Neural crest cell (in vitro differentiated cells): ENCODE data around the gene GRAP2. TPM values are rescaled to one million over a fixed set of nuclear protein-coding genes. Genes with fewer than 3 reads are reported as not detected.

Experiments used
- DNase-seq: peaks from one replicate; pipeline ENCODE4 v3.0.0; 2021; ENCODE audit warnings: low read depth, mixed read lengths, low spot score
- H3K27ac Mint-ChIP-seq: one replicate; pipeline ENCODE4 v1.8.0; 2021; ENCODE audit warnings: mild to moderate bottlenecking, mixed read lengths; ENCODE audit not compliant: unreplicated experiment
- H3K27me3 Mint-ChIP-seq: 2 replicates; pipeline ENCODE4 v1.8.0; 2021; ENCODE audit warnings: low read depth, mild to moderate bottlenecking, mixed read lengths
- H3K36me3 Mint-ChIP-seq: 2 replicates; pipeline ENCODE4 v1.8.0; 2021; ENCODE audit warnings: low read depth, mild to moderate bottlenecking, mixed read lengths
- H3K4me1 Mint-ChIP-seq: 2 replicates; pipeline ENCODE4 v1.8.0; 2021; ENCODE audit warnings: mixed read lengths
- H3K4me3 Mint-ChIP-seq: one replicate; pipeline ENCODE4 v1.8.0; 2021; ENCODE audit warnings: mild to moderate bottlenecking, mixed read lengths
- H3K9me3 Mint-ChIP-seq: 2 replicates; pipeline ENCODE4 v1.8.0; 2021; ENCODE audit warnings: mixed read lengths
- CTCF ChIP-seq: fragments of 200-600 bp; sonication (generic); conservative IDR thresholded peaks from 2 replicates; pipeline ENCODE4 v1.5.0; 2021; ENCODE audit warnings: antibody characterized with exemption, mild to moderate bottlenecking
- long read RNA-seq: library from polyadenylated mRNA; unstranded; transcript quantifications from one replicate; pipeline ENCODE4 v2.0.0, GENCODE V29; 2020
- total RNA-seq: library from RNA; stranded (reverse); gene quantifications from 2 replicates; pipeline ENCODE4 v1.2.1, GENCODE V29; 2021

Gene GRAP2
- 0.12 TPM in 1 of 2 replicates, not detected in the other for total RNA-seq
- long read RNA-seq, result 0 reads

DNA sequence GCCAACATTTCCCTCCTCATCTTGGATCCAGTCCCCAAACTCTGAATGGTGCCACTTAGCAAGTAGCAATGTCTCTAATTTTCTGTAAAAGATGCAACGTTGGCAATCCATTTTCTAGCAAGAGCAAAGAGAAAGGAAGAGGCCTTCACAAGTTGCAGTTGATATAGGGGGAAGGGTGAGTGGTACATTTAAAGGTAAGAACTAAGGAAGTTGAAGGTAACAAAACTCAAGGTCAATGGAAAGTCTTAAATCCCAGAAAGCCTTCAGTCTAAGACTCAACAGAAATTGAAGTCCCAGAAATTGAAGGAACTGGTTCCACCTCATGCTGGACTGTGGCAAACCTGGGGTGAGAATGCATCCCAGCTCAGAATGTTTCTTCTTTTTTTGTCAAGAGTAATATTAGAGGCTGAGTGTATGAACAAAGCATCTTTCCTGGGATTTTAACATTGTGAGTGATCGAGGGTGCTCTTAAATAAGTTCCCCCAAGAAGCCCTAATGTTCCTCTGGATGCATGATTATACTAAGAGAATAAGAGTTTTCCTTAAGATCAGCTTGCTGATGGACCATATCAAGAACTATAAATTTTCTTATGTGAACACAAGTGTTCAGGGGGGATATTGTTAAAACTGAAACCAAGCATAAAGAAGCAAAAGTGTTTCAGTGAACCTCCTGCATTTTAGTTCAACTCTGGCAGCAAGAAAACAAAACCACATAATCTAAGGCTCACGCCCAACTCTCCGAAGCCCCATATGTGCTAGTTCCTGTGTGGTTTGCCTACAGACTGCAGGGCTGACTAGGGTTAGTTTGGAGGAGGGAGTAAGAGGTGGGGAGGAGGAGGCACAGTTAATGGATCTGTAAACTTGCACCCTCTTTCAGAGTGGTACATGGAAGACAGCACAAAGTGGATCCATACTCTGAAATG, at the start of gene GRAP2:
GRAP2 (plus strand) TSS at position 779 of the 922 bp plus-strand sequence. CDS start 46,023 bp downstream, outside the sequence.
- no peaks in the 10 kb centered on the region for H3K4me1 Mint-ChIP-seq
- H3K27me3 Mint-ChIP-seq, result peaks cover 21% of the 10 kb centered on the region
- H3K27ac Mint-ChIP-seq, result no peak within 1 kb of the TSS
- DNase-seq, result no peak
- no peak for TF ChIP-seq CTCF
- no peak within 1 kb of the TSS for H3K4me3 Mint-ChIP-seq
- H3K36me3 Mint-ChIP-seq, result no peaks in the 10 kb centered on the region
- H3K9me3 Mint-ChIP-seq, result no peaks in the 10 kb centered on the region

GRCh38 chr22:39851606-39852315, 49.1 kb upstream of the GRAP2 start:
- Mint-ChIP-seq H3K9me3 (no peaks in the 10 kb centered on the region), H3K36me3 (no peaks in the 10 kb centered on the region), H3K27ac (no peak overlapping the region), H3K4me3 (no peak overlapping the region), H3K27me3 (peaks cover 27% of the 10 kb centered on the region), H3K4me1 (no peaks in the 10 kb centered on the region)
- TF ChIP-seq CTCF, result no peak
- DNase-seq, result no peak

DNA sequence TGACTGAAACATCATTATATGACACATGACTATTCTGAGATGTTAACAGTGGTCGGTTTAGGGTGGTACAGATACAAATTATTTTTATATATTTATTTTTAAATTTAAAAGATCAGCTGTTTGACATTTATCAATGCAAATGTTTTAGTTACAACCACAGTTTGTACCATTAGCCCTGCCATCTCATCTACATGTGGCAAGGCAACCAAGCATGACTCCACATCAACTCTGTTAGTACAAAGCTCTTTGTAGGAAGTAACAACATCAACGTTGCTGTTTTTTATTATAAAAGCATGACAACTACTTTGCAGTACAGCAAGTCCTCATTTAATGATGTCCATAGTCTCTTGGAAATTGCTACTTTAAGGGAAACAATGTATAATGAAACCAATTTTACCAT, 48.1 kb upstream of the GRAP2 start:
- Mint-ChIP-seq H3K27ac (no peak overlapping the region), H3K4me3 (no peak overlapping the region), H3K9me3 (no peaks in the 10 kb centered on the region), H3K27me3 (peaks cover 23% of the 10 kb centered on the region), H3K36me3 (no peaks in the 10 kb centered on the region), H3K4me1 (no peaks in the 10 kb centered on the region)
- DNase-seq, result no peak
- TF ChIP-seq CTCF, result no peak

GRCh38 chr22:39856588-39856987, 44.3 kb upstream of the GRAP2 start:
- DNase-seq, result no peak
- Mint-ChIP-seq H3K27me3 (peaks cover 13% of the 10 kb centered on the region), H3K4me1 (no peaks in the 10 kb centered on the region), H3K4me3 (no peak overlapping the region), H3K27ac (no peak overlapping the region), H3K36me3 (no peaks in the 10 kb centered on the region), H3K9me3 (no peaks in the 10 kb centered on the region)
- TF ChIP-seq CTCF, result no peak

DNA sequence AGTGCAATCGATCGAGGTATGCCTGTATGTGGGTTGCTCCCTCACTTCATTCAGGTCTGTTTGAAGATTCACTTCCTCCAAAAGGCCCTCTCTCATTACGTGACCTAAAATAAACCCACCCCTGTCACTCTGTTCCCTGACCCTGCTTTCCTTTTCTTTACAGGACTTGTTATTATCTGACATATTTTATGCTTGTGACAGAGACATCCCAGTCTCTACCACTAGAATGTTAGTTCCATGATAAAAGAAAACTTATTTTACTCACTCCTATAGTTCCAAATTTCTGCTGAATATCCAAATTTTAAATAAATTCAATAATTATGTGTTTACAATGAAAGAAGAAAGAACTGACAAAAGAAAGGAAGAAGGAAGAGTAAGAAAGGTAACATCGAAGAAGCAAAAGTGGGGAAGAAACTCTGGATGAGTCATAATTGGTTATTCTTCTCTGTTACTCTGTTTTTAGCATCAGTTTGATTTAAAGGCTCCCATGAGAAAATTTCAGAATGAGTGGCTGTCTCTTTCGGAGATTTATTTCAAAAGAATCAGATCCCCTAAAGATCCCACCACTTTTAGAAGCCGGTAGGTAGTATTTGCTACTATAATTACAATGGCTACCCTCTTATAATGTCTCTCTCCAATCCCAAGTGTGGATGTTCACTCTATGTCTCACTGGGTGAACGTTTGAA, 40.8 kb upstream of the GRAP2 start:
- Mint-ChIP-seq H3K27ac (no peak overlapping the region), H3K9me3 (no peaks in the 10 kb centered on the region), H3K4me3 (no peak overlapping the region), H3K36me3 (no peaks in the 10 kb centered on the region), H3K4me1 (no peaks in the 10 kb centered on the region), H3K27me3 (peaks cover 13% of the 10 kb centered on the region)
- DNase-seq, result no peak
- TF ChIP-seq CTCF, result no peak
